BLaER1 (cell line): ENCODE results near the gene AFAP1L2.
"Not testable (repeated sequence)": the region's sequence is repeated elsewhere in the genome, so short reads cannot be mapped to it uniquely, and the experiment has no call there.

ENCODE experiments used
- H3K27ac ChIP-seq: shearing (Covaris generic); formaldehyde crosslinking; 2 replicates; pipeline ENCODE4 v1.8.1; 2022
- H3K27me3 ChIP-seq: shearing (Covaris generic); formaldehyde crosslinking; 2 replicates; pipeline ENCODE4 v1.8.1; 2022
- H3K36me3 ChIP-seq: shearing (Covaris generic); formaldehyde crosslinking; 2 replicates; pipeline ENCODE4 v1.8.1; 2022
- H3K4me1 ChIP-seq: shearing (Covaris generic); formaldehyde crosslinking; 2 replicates; pipeline ENCODE4 v1.8.1; 2022
- H3K4me2 ChIP-seq: shearing (Covaris generic); formaldehyde crosslinking; 2 replicates; pipeline ENCODE4 v1.8.1; 2022
- H3K4me3 ChIP-seq: shearing (Covaris generic); formaldehyde crosslinking; 2 replicates; pipeline ENCODE4 v1.8.1; 2022
- H3K9ac ChIP-seq: shearing (Covaris generic); formaldehyde crosslinking; 2 replicates; pipeline ENCODE4 v1.8.1; 2022
- H3K9me3 ChIP-seq: shearing (Covaris generic); formaldehyde crosslinking; 2 replicates; pipeline ENCODE4 v1.8.1; 2022
- H4K20me1 ChIP-seq: shearing (Covaris generic); formaldehyde crosslinking; 2 replicates; pipeline ENCODE4 v1.8.1; 2022
- Cebpa-rat ChIP-seq: shearing (Covaris generic); IDR thresholded peaks from 2 replicates; pipeline ENCODE4 v1.8.1; 2022

Gene AFAP1L2

DNA sequence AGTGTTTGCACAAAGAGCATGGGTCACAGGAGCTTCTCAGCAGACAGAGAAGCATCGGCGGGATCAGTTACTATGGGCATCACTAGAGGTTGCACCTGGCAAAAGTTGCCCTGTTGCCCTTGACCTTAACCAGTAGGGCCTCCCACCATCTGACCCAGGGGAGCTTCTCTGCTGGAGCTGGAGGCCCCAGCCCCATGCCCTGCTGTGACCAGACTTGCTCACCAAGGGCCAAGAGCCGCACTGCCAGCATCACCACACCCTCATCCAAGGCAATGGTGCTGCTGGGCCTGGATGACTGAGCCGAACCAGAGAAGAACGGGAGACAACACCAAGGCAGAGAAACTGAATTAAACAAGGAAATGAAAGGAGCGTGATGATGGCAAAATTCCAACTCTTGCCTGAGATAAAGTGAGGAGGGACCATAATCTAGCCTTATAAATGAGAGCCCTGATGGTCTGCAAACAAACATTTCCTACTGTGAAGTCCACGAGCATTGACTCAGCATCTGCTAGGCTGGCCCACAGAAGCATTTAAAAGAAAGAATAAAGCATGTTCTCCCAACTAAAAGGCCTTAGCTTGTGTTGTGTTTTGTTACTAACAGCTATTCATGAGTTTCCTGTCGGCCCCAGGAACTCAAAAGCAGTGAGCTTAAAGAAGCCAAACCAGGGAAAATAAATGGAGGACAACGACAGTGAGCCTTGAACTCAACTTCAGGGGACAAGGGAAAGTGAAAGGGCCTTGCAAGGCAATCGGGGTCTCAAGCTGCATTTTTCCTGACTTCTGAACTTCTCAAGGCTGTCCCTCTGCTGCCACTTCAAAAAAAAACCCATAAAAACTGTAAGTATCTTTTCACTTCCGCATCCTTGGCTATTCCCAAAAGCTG, 60.4 kb downstream of the AFAP1L2 start:
- Histone ChIP-seq H3K9me3 (no peaks in the 10 kb centered on the region), H3K4me1 (peaks cover 33% of the 10 kb centered on the region), H3K27ac (no peak overlapping the region), H3K4me3 (no peak overlapping the region), H4K20me1 (no peaks in the 10 kb centered on the region), H3K27me3 (no peaks in the 10 kb centered on the region), H3K4me2 (no peak overlapping the region), H3K36me3 (no peaks in the 10 kb centered on the region), H3K9ac (no peak overlapping the region)
- no peak for TF ChIP-seq Cebpa-rat

DNA sequence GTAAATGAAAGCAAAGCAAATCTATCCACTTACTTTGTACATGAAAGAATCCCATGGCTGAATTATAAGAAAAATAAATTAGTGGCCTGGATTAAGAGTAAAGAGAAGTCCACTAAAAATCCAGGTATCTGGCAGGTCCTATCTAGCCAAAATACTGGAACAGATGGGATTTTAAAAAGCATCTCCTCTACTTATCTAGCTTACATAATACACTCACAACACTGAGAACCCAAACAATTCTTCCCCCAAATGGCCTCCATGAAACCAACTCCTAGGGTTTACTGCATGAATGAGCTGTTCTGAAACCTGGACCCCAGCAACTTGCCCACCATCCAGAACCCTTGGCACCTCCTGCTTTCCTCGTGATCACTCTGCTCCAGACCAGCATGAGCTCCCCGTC, 61.3 kb downstream of the AFAP1L2 start:
- Histone ChIP-seq H3K4me2 (no peak overlapping the region), H3K9me3 (no peaks in the 10 kb centered on the region), H3K27me3 (no peaks in the 10 kb centered on the region), H3K27ac (no peak overlapping the region), H4K20me1 (no peaks in the 10 kb centered on the region), H3K9ac (no peak overlapping the region), H3K4me3 (no peak overlapping the region), H3K36me3 (no peaks in the 10 kb centered on the region), H3K4me1 (peaks cover 28% of the 10 kb centered on the region)
- no peak for TF ChIP-seq Cebpa-rat

DNA sequence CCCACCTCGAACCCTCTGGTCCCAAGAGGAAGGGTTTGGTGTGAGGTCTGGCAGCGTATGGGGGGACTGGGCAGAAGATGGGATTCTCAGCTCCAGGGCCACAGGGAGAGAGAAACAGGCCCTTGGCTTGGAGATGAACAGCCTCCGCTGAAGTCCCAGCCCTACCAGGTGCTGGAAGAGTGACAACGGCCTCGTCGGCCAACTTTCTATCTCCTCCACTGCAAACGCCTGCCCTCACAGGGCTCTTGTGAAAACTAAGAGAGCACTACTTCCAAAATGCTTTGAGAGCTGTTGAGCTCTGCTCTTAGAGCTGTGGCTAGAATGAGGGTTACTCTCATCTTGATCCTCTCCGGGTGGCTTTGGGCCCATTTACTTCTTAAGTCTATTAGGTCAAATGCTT, 63.5 kb downstream of the AFAP1L2 start:
- no peak for TF ChIP-seq Cebpa-rat
- Histone ChIP-seq H3K4me2 (no peak overlapping the region), H3K4me1 (peaks cover 21% of the 10 kb centered on the region), H3K36me3 (no peaks in the 10 kb centered on the region), H3K9ac (no peak overlapping the region), H3K27ac (no peak overlapping the region), H3K4me3 (no peak overlapping the region), H3K27me3 (no peaks in the 10 kb centered on the region), H3K9me3 (no peaks in the 10 kb centered on the region), H4K20me1 (no peaks in the 10 kb centered on the region)

GRCh38 chr10:114337510-114338462, 66.5 kb downstream of the AFAP1L2 start:
- no peak overlapping the region for H3K9ac ChIP-seq
- no peak overlapping the region for H3K4me3 ChIP-seq
- H3K4me2 ChIP-seq = no peak overlapping the region
- H3K27ac ChIP-seq = no peak overlapping the region
- no peaks in the 10 kb centered on the region for H3K36me3 ChIP-seq
- no peaks in the 10 kb centered on the region for H3K9me3 ChIP-seq
- H4K20me1 ChIP-seq = no peaks in the 10 kb centered on the region
- no peak for TF ChIP-seq Cebpa-rat
- H3K4me1 ChIP-seq = peaks cover 45% of the 10 kb centered on the region
- no peaks in the 10 kb centered on the region for H3K27me3 ChIP-seq

DNA sequence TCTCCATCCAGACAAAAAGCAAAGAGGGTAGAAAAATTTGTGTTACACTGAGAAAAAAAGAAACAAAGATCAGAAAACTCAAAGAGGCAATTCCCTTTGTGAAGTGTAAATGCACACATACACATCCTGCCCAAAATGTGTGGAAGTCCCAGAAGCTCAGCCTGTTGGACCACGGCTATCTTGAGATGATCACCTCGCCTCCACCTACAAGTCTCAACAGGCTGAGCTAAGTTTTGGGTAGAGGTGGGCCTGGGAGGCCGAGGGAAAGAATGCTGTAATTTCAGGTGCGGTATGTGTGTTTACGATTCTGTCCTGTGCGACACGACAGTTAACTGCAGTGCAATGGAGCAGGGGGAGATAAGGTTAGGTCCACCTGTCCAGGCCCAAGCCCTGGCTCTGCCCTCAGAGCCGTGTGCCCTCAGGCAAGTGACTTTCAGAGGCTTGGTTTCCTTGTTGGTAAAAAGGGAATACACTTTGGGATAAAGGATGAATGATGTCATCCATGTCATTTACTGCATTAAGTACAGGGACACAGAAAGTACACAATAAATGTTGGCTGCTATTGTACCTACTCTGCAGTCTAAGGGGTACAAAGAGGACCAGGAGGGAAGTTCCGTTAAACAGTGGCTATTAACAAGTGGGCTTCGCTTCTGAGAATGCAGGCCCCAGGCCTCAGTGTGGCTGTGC, 67.3 kb downstream of the AFAP1L2 start:
- peaks cover 53% of the 10 kb centered on the region for H3K4me1 ChIP-seq
- no peak overlapping the region for H3K27ac ChIP-seq
- no peaks in the 10 kb centered on the region for H3K9me3 ChIP-seq
- H3K9ac ChIP-seq = no peak overlapping the region
- no peak for TF ChIP-seq Cebpa-rat
- no peaks in the 10 kb centered on the region for H3K36me3 ChIP-seq
- no peaks in the 10 kb centered on the region for H4K20me1 ChIP-seq
- H3K27me3 ChIP-seq = no peaks in the 10 kb centered on the region
- H3K4me2 ChIP-seq = peak overlapping the region; percentile 60; the same call in 1 of the 2 replicates
- no peak overlapping the region for H3K4me3 ChIP-seq

DNA sequence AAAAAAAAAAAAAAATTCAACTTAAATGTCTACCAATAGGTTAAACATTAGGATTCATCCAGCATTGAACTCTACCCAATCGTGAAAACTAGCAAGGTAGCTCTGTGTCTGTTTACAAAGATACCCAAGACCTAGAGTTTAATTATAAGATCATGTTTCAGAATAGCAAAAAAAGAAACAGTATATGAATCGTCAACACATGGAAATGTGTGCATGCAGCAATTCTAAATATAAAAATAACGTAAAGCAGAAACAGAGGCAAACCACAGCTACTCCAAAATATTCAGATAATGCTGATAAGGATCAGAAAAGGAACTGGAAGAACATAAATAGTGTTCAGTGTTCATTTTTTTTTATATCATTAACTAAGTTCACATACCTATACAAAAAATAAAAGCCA, 68.7 kb downstream of the AFAP1L2 start:
- H3K9ac ChIP-seq = no peak overlapping the region
- no peak overlapping the region for H3K27ac ChIP-seq

DNA sequence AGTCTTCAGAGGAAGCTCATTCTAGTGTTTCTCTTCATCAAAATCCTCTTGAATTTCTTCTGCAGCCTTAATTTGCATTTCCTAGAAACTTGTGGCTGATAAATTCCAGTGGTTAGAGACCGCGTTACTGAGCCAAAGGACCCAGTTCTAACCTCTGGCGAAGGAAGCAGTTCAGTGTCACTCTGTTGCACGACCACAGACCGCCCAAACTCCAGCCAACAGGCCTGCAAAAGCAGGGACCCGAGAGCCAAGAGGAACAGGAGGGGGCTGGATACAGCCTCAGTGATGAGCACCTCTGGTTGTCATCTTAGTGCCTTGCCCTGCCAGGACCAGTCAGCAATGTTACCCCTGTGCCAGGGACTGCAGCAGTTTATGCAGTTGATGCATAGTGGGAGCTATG, 70.0 kb downstream of the AFAP1L2 start:
- no peak overlapping the region for H3K27ac ChIP-seq
- H3K9ac ChIP-seq = no peak overlapping the region
- H3K9me3 ChIP-seq = no peaks in the 10 kb centered on the region
- no peak overlapping the region for H3K4me3 ChIP-seq
- peaks cover 73% of the 10 kb centered on the region for H3K4me1 ChIP-seq
- no peaks in the 10 kb centered on the region for H4K20me1 ChIP-seq
- no peaks in the 10 kb centered on the region for H3K27me3 ChIP-seq
- TF ChIP-seq Cebpa-rat = no peak
- peak overlapping the region; percentile 60 for H3K4me2 ChIP-seq
- no peaks in the 10 kb centered on the region for H3K36me3 ChIP-seq

More for the DNA sequence above, 68.7 kb downstream of the AFAP1L2 start:
- TF ChIP-seq Cebpa-rat = no peak
- Histone ChIP-seq H3K4me3 (no peak overlapping the region), H4K20me1 (no peaks in the 10 kb centered on the region), H3K9me3 (no peaks in the 10 kb centered on the region), H3K4me1 (peaks cover 60% of the 10 kb centered on the region), H3K36me3 (no peaks in the 10 kb centered on the region), H3K27me3 (no peaks in the 10 kb centered on the region), H3K4me2 (peak overlapping the region; percentile 60)

GRCh38 chr10:114333441-114333840, 70.9 kb downstream of the AFAP1L2 start:
- not testable (repeated sequence) for H3K9ac ChIP-seq, H3K27ac ChIP-seq, H3K36me3 ChIP-seq

DNA sequence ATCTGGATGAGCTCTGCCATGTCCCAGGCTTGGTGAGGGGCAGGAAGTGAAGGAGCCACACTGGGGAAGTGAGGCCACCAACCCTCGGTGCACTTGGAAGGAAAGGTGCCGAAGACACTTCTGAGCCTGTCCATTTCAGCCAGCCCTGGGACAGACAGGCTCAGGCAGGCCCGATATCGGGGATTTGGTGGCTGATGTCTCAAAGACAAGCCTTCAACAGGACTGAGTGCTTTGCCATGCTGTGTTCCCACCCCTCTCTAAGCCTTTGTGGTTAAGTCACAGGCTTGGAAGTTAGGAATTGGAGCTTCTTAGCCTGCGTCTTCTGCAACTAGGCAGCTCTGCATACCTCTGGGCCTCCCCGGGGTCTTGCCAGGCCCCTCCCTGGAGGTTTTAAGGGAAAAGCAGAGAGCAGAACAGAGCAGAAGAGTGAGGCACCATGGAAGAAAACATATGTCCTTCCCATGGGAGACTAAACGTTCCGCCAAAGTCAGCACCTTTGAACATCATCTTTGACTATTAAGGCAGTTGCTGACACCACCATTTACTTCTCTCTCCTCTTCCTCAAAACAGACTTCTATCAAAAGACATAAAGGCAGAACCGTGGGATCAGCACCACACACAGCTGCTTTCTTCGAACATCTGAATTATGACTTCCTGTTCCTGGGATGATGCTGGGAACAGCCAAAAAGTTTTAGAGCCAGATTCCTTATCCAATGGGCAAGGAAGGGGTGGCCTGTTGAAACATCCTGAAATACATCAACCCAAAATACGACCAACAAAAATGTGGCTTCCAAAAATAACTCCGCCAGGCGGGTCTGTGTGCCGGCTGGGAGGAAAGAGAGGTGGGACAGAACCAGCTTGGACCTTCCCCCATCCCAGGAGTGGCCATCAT, 71.8 kb downstream of the AFAP1L2 start:
- Histone ChIP-seq H3K36me3 (no peaks in the 10 kb centered on the region), H3K4me2 (peak overlapping the region; percentile 60), H3K9ac (no peak overlapping the region), H3K27ac (no peak overlapping the region), H3K4me1 (peaks cover 81% of the 10 kb centered on the region), H3K27me3 (no peaks in the 10 kb centered on the region), H3K4me3 (no peak overlapping the region), H4K20me1 (no peaks in the 10 kb centered on the region), H3K9me3 (no peaks in the 10 kb centered on the region)
- TF ChIP-seq Cebpa-rat = no peak

More at GRCh38 chr10:114333441-114333840, 70.9 kb downstream of the AFAP1L2 start:
- H3K9me3 ChIP-seq, H3K4me3 ChIP-seq, H4K20me1 ChIP-seq, H3K27me3 ChIP-seq: not testable (repeated sequence)
- Histone ChIP-seq H3K4me1 (peaks cover 81% of the 10 kb centered on the region), H3K4me2 (peak overlapping the region; percentile 60)
